NCI-H1417 treated with DMSO at 0.1 percent for 48 hours (cell line): ENCODE data around the gene POLR1H.

Experiments used
- DNase-seq: peaks from one replicate; lab custom pipeline; 2025; lab: John Stamatoyannopoulos, UW

Gene POLR1H

GRCh38 chr6:30062471-30063178 is 1.6 kb downstream of the POLR1H start:
- no peak for DNase-seq

GRCh38 chr6:30063315-30063714 is 2.2 kb downstream of the POLR1H start:
- DNase-seq, result no peak

DNA sequence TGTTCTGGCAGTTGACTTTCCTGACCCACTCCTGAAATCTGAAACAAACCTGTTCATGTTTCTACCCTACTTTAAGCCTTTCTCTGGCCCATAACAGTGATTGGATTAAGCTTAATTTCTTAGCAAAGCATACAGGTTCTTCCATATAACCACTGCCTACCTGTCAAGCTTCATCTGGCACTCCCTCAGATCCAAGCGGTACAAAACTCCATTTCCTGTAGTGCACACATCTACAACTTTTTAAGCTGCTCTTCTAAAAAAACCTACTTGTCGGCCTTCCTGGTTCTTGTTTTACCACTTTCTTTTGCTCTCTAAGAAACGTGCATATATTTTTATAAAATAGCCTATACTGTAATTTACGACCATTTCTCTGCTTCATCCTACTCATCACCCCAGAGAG is 5.0 kb downstream of the POLR1H start:
- DNase-seq, result no peak

- DNase-seq, result peak; percentile 92
Observed at GRCh38 chr6:30066577-30067459, 5.8 kb downstream of the POLR1H start, which contains the start of gene PPP1R11. TSS of gene PPP1R11 (plus strand) at chr6:30067198. CDS start at chr6:30067411, 213 bp downstream.

- no peak for DNase-seq
Observed at GRCh38 chr6:30067460-30068139, 6.5 kb downstream of the POLR1H start.

GRCh38 chr6:30071081-30071818 is 10.2 kb downstream of the POLR1H start:
- no peak for DNase-seq

GRCh38 chr6:30071858-30072257 is 10.8 kb downstream of the POLR1H start:
- no peak for DNase-seq

GRCh38 chr6:30073489-30074235 is 12.6 kb downstream of the POLR1H start:
- no peak for DNase-seq

- no peak for DNase-seq
Observed at GRCh38 chr6:30074331-30075093, 13.4 kb downstream of the POLR1H start.

- DNase-seq, result no peak
Observed at GRCh38 chr6:30075094-30075789, 14.2 kb downstream of the POLR1H start, which contains the start of gene RNF39. TSS of gene RNF39 (minus strand) at chr6:30075769. CDS start at chr6:30075585, 184 bp downstream.

DNA sequence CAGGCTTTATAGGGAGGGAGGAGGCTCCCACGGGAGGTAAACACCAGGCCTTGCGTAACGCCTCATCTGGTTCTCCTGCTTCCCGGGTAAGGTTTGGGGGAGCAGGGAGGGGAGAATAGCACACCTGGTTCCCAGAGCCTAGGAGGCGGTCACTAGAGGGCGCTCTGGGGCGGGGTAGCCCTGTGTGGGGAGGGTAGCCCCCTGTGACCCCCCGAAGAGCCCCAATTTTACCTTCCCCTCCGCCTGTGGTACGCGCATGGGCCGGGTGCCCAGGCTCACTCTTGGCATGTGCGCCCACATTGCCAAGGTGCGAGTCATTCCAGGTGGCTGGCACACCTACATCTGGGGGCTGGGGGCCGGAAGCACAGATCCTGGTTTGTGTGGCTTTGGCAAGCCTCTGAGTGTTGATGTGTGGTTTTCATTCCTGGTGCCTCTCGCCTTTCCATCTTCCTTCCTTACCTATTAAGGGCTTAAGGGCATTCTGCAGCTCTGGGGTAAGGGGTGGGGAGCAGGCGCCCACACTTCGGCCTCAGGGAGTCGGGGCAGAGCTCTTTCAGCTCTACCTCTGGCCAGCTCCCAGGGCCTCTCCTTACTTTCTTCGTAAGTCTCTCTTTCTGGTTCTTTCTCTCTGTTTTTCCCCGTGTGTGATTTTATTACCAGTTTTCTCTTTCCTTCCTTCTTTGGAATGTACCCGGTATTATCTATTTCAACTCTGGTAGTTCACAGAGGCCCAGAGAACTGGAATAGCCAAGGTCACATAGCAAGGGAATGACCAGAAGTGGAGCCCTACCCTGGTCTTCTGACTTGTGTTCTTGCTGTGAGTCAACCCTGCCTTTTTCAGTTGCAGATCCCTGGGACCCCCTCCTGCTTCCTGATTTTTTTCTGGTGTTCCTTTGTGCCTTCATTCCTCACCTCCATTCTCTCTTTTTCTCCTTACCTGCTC is 15.0 kb downstream of the POLR1H start:
- no peak for DNase-seq

DNA sequence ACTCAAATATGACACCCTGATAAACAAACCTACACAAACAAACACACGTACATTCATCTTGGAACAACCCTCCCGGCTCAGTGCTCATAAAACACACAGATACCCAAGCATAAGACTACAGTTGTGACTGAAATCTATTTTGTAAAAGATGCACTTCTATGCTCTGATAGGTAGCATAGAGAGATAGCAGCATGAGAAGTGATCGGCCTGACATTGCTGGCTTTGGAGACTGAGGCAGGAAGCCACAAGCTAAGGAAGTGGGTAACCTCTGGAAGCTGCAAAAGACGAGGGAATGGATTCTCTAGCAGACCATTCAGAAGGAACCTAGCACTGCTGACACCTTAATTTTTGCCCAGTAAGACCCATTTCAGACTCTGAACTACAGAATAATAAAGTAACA is 16.2 kb downstream of the POLR1H start:
- no peak for DNase-seq

DNA sequence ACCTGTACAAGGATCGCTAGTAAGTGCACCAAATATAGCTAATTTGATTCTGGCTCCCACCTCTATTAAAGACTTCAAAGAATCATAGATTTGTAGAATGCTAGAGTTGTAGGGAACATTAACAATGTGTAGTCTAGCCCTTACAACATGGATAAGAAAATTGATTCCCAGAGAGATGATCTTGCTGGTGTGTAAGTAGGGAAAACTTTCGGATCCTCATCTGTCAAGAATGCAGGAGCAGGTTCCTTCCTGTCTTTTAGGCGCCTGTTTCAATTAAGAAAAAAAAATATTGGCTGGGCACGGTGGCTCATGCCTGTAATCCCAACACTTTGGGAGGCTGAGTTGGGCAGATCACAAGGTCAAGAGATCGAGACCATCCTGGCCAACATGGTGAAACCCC is 26.8 kb downstream of the POLR1H start:
- no peak for DNase-seq

DNA sequence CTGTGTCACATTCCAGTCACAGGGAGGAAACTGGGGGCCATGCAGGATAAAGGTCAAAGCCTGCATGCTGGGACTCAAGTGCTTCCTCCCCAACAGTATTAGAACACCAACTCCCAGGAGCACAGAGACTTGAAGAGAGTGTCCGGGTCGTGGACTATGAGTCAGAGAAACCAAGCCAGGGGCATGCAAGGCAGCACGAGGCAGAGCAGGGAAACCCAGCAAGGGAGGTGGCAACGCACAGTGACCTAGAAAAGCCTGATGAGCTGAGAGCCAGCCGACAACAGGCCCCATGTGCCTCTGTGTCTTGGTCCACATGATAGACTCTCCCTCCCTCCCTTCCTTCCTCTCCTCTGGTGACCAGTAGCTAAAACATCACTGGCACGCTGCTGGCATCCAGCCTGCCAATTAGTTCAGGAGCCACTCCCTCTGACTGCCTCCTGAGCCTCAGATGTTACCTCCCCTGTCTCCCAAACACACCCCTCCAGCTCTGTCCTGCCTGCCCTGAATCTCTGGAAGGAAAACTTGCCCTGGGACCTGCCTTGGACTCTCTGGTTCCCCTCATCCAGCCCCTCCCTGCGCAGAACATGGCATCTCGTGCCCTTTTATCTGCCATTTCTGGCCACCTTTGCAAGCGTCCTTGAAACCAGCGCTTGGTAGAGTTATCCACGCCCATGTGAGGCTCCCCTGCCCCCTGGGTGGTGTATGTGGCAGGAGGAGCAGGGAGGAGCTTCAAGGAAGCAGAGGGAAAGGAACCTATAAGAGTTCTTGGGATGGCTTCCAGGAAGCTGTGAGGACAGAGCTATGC is 30.7 kb downstream of the POLR1H start:
- DNase-seq, result no peak

DNA sequence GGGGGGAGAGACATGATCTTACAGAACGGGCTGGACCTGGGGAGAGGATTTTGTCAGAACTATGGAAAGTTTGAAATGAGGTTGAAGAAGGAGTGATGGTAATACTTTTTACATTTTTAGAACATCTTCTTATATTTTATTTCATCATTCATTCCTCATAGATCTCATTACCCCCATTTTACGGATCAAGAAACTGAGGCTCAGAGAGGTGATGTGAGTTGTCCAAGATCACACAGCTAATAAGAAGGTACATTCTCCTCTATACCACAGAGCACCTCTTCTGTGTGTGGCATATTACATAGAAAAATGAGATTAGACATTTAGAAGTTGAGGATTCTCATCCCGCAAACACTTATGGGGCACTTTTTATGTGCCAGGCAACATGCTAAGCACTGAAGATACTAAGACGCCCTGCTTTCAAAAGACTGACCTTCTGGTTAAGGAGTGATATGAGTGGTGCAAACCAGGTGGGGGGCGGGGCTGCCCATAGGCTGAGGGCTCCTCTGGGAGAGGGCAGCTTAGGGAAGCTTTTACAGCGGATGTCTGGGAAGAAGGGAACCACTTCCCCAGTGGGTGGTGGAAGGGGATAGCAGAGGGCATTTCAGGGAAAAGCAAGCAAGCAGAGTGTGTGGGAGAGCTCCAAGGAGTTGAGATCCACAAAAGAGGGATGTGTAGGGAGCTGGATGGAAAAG is 31.9 kb downstream of the POLR1H start:
- DNase-seq, result no peak

DNA sequence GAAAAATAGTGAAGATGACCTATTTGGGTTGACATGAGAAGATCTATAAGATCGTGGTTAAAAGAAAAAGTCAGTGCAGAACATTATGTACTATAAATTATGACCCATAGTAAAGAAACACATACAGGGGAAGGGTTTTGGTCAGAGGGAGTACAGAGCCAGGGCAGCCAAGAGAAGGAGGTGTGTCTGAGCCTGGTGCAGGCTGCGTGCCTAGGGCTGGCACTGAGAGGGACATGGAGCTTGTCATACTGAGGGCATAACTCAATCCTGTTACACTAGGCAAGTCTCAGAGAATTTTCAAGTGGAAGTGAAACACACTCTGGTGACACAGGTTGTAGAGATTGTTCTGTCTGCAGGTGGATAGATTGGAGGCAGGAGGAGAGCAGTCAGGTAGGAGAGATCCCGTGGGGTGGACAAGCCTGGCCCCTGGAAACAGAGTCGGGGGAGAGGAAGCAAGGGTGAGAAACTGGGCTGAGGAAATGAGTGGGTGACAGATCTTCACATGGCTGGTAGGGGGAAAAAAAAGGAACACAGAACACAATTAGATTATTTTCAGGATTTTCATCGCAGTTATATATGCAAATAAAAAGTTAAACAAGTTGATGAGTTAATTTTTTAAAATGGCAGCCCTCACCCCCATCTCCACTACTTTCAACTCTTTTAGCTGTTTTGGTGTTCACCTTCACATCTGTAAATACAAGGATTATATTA is 33.0 kb downstream of the POLR1H start:
- DNase-seq, result no peak
